ENCODE results near the gene PPFIBP1. TPM values are rescaled to one million over a fixed set of nuclear protein-coding genes. Genes with fewer than 3 reads are reported as not detected.

The PPFIBP1 gene
- total RNA-seq, 1 experiment from 2014 or later = 88.6 TPM

DNA sequence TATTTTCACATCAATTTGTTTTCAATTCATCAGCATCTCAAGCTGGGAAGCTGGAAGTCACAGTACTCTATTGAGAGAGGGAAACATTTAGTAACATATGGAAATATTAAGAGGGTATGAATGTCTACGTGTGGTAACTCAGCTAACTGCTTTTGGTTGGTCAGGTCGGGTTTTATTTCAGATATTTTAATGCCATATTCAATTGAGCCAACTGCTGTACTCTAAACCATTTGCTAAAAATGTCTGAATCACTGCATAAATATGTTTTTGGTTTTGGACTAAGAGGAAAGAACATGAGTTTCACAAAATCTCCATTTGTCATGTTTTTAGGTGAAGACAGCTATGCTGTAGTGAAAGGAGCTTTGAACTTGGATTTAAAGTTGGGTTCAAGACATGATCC, 18.9 kb upstream of the PPFIBP1 start:
- POLR2A ChIA-PET = no interaction called here

DNA sequence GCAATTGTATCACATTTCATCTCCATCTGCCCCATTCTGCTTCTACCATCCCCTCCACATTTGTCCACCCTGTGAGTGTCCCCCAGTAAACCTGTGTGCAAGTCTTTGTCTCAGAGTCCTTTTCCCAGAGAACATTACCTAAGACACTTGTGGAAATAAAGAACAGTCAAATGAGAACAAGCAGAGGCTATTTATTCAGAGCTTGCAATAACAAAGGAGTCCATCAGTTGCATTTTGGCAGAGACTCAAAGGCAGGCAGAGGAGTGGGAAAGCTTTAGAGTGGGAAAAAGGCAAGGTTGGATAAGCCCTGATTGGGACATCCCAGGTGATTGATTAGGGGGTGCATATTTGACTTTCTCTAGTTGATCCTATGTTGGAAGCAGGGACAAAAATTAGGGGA, 18.2 kb upstream of the PPFIBP1 start:
- POLR2A ChIA-PET = no interaction called here
- no peaks in the 10 kb centered on the region for H3K9me3 ChIP-seq (ENCODE audit: control insufficient read depth, insufficient read depth, low read depth, low read length)
- H3K4me1 ChIP-seq (ENCODE audit: control insufficient read depth, insufficient read depth, low read length) = no peaks in the 10 kb centered on the region
- CTCF ChIA-PET = no interaction called here
- no peaks in the 10 kb centered on the region for H3K27me3 ChIP-seq (ENCODE audit: control insufficient read depth, insufficient read depth, low read length)
- in situ Hi-C loops (cut with HindIII; ENCODE audit: low pct_unique_long_range_greater_than_20kb, low sequenced_read_pairs) = no loop called here
- no peak overlapping the region for H3K27ac ChIP-seq (ENCODE audit: low read length)
- no peaks in the 10 kb centered on the region for H3K36me3 ChIP-seq (ENCODE audit: control insufficient read depth, insufficient read depth, low read length)
- no peak overlapping the region for H3K4me3 ChIP-seq (ENCODE audit: low read depth in 2 of 2, low read length in 2 of 2)
- TF ChIP-seq, protein P1, sequence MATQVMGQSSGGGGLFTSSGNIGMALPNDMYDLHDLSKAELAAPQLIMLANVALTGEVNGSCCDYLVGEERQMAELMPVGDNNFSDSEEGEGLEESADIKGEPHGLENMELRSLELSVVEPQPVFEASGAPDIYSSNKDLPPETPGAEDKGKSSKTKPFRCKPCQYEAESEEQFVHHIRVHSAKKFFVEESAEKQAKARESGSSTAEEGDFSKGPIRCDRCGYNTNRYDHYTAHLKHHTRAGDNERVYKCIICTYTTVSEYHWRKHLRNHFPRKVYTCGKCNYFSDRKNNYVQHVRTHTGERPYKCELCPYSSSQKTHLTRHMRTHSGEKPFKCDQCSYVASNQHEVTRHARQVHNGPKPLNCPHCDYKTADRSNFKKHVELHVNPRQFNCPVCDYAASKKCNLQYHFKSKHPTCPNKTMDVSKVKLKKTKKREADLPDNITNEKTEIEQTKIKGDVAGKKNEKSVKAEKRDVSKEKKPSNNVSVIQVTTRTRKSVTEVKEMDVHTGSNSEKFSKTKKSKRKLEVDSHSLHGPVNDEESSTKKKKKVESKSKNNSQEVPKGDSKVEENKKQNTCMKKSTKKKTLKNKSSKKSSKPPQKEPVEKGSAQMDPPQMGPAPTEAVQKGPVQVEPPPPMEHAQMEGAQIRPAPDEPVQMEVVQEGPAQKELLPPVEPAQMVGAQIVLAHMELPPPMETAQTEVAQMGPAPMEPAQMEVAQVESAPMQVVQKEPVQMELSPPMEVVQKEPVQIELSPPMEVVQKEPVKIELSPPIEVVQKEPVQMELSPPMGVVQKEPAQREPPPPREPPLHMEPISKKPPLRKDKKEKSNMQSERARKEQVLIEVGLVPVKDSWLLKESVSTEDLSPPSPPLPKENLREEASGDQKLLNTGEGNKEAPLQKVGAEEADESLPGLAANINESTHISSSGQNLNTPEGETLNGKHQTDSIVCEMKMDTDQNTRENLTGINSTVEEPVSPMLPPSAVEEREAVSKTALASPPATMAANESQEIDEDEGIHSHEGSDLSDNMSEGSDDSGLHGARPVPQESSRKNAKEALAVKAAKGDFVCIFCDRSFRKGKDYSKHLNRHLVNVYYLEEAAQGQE (IDR thresholded peaks at IDR 0.05; ENCODE audit: insufficient read depth in 1 of 2, low read depth in 2 of 2, low read length in 1 of 2) = no peak
- TF ChIP-seq POLR2AphosphoS5 (IDR thresholded peaks at IDR 0.05; ENCODE audit: low read depth, low read length) (no peak), SIN3A (IDR thresholded peaks at IDR 0.05; ENCODE audit: borderline replicate concordance, insufficient read depth, low read depth, low read length) (no peak), TCF7L2 (IDR thresholded peaks at IDR 0.05; ENCODE audit: low read depth, low read length) (no peak)
- TF ChIP-seq, protein P2, sequence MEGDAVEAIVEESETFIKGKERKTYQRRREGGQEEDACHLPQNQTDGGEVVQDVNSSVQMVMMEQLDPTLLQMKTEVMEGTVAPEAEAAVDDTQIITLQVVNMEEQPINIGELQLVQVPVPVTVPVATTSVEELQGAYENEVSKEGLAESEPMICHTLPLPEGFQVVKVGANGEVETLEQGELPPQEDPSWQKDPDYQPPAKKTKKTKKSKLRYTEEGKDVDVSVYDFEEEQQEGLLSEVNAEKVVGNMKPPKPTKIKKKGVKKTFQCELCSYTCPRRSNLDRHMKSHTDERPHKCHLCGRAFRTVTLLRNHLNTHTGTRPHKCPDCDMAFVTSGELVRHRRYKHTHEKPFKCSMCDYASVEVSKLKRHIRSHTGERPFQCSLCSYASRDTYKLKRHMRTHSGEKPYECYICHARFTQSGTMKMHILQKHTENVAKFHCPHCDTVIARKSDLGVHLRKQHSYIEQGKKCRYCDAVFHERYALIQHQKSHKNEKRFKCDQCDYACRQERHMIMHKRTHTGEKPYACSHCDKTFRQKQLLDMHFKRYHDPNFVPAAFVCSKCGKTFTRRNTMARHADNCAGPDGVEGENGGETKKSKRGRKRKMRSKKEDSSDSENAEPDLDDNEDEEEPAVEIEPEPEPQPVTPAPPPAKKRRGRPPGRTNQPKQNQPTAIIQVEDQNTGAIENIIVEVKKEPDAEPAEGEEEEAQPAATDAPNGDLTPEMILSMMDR (IDR thresholded peaks at IDR 0.05) = no peak
- intact Hi-C loops (cut with micrococcal nuclease; ENCODE audit: unreplicated experiment) = no loop called here
- DNase-seq (ENCODE audit: low read depth, low spot score) = no peak
- no peak for ATAC-seq
- no TSS peak for BruUV-seq (replicated peaks)

More for the DNA sequence above, 18.9 kb upstream of the PPFIBP1 start:
- no peaks in the 10 kb centered on the region for H3K4me1 ChIP-seq (ENCODE audit: control insufficient read depth, insufficient read depth, low read length)
- no peak for TF ChIP-seq SIN3A (IDR thresholded peaks at IDR 0.05; ENCODE audit: borderline replicate concordance, insufficient read depth, low read depth, low read length)
- no peak for TF ChIP-seq TCF7L2 (IDR thresholded peaks at IDR 0.05; ENCODE audit: low read depth, low read length)
- TF ChIP-seq POLR2AphosphoS5 (IDR thresholded peaks at IDR 0.05; ENCODE audit: low read depth, low read length) = no peak
- TF ChIP-seq, protein P2 (IDR thresholded peaks at IDR 0.05) = no peak
- TF ChIP-seq, protein P1 (IDR thresholded peaks at IDR 0.05; ENCODE audit: insufficient read depth in 1 of 2, low read depth in 2 of 2, low read length in 1 of 2) = no peak
- H3K9me3 ChIP-seq (ENCODE audit: control insufficient read depth, insufficient read depth, low read depth, low read length) = no peaks in the 10 kb centered on the region
- H3K27me3 ChIP-seq (ENCODE audit: control insufficient read depth, insufficient read depth, low read length) = no peaks in the 10 kb centered on the region
- H3K4me3 ChIP-seq (ENCODE audit: low read depth in 2 of 2, low read length in 2 of 2) = no peak overlapping the region
- no peaks in the 10 kb centered on the region for H3K36me3 ChIP-seq (ENCODE audit: control insufficient read depth, insufficient read depth, low read length)
- no TSS peak for BruUV-seq (replicated peaks)
- in situ Hi-C loops (cut with HindIII; ENCODE audit: low pct_unique_long_range_greater_than_20kb, low sequenced_read_pairs) (no loop called here), intact Hi-C loops (cut with micrococcal nuclease; ENCODE audit: unreplicated experiment) (no loop called here)
- DNase-seq (ENCODE audit: low read depth, low spot score) (no peak), ATAC-seq (no peak)
- no peak overlapping the region for H3K27ac ChIP-seq (ENCODE audit: low read length)
- CTCF ChIA-PET = no interaction called here
